Eye (tissue), 1 donor: ENCODE data around the gene PRPF40B.
"Not testable (repeated sequence)": the region's sequence is repeated elsewhere in the genome, so short reads cannot be mapped to it uniquely, and the experiment has no call there.

Experiments used
- DNase-seq: peaks from one replicate; pipeline ENCODE4 v3.0.0-alpha.2; 2015

PRPF40B gene

DNA sequence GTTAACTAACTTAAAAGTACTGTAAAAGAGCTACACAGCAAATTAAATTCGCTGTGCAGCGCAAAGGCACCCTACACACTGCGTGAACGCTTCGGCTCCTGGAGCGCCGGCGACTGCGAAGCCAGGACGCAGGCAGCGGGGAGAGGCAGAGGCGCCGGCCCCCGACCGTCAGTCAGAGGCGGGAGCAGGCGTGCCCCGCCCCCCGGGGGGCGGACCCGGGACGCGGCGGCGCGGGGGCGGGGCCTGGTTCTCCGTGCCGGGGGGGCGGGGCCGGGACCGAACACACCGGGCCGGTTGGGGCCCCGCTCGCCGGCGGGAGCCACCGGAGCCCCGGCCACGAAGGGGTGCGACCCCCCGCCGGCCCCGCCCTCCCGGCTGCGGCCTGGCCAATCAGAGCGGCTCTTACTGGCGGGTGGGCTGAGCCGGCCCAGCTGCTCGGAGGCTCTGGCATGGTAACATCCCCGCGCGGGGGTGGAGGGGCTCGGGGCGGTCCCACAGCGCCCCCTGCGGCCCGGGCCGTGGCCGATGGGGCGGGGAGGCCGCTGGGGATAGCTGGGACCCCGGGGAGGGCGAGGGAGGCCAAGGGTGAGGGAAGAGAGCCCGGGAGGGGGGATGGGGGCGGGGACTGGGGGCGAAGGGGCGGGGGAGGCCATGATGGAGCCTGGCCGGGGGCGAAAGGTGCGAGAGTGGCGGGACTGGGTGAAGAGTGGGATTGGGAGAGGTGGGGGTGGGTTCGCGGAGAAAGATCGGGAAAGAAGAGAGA, at the start of gene PRPF40B:
Gene PRPF40B, plus strand, starts transcription at position 420 of the 763 bp plus-strand sequence. Its CDS starts 30 bp downstream, at position 450.
- peak; percentile 93 for DNase-seq

DNA sequence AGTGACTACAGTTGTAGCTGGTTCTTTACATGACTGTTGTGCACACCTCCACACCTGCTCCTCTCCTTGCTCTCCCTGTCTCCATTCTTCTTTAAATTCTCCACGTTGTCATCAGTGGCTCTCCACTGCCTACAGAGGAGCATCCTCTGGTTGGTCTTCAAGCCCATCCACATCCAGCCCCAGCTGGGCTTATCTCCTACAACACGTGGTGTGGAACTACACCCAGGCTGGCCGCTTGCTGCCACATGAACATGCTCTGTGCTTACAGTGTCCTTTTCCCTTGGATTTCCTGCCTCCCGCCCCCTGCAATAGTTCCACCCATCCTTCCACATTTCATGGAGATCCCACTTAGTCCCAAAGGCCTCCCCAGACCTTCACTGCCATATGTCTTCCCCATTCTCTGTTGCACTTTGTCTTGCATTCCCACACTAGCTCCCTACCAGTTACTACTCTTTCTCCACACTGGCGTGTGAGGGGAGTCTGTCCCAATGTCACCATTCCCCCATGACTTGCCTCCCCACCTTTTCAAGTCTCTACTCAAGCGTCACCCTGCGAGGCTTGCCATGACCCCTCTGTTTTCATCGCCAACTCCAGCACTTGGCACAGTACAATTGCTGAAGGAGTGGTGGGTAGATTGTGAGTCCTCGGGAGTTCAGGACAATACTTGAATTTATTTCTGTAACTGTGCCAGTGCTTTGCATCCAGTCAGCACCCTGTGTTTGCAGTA, 45.6 kb upstream of the PRPF40B start:
- no peak for DNase-seq

DNA sequence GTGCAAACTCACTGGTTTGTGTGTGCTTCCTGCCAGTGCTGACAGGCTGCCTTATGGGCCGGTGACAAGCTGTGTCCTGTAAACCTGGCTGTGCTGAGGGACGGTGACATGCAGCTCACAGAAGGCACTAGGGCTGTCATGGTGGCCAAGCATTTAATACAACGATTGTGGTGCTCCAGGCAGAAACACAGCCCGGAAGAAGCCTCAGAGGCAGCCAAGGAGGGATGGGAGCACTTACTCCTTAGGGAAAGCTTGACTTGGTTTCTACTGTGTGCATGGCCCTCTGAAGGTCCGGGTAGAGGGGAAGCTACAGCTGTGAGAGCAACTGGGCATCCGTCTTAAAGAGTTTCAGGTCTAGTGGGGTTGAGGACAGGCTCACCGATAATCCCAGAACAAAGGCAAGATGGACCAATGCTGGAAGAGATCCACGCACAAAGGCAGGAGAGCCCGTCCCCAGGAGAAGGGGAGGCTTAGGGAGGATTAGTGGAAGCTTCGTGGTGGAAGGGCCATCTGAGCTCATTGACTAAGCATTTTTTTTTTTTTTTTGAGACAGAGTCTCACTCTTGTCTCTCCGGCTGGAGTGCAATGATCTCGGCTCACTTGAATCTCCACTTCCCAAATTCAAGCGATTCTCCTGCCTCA, 44.8 kb upstream of the PRPF40B start:
- peak; percentile 11 for DNase-seq

DNA sequence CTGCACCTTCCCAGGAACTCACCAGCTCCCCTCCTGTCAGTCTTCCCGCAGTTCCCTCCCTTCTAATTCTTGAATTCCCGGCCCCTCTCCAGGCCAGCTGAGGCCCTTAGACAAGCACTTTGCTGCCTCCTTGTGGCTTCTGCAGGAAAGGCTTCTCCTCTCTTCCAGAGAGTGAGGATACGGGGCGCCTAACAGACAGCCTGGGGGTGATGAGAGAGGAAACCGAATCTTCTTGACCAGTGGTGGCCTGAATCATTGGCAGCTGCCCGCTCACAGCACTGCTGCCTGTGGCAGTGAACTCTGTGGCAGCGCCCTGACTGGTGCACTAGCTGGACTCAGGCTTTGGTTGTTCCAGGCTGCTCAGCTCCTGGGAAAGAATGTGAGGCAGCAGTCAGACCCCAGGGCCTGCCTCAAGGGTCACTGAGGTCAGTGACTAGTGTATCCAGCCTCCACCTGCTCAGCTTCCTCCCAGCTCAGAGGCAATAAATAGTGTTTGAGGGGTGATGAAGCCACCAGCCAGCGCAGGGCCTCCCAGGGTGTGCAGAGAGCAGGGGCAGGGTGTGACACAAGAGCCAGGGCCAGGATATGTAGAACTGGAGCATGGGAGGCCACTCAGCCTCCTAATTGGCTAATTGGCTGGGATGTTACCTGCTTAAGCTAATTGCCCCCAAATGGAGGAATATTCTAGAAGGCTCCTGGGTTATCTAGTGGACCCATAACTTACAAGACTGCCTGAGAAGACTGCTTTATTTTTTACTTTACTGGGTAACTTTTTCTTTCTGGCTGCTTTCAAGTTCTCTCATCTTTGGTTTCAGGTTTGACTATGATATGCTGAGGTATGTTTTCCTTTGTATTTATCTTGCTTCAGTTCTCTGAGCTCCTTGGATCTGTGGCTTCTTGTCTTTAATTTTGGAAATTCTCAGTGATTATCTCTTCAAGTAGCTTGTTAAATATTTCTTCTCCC, 42.5 kb upstream of the PRPF40B start:
- peak; percentile 93 for DNase-seq

DNA sequence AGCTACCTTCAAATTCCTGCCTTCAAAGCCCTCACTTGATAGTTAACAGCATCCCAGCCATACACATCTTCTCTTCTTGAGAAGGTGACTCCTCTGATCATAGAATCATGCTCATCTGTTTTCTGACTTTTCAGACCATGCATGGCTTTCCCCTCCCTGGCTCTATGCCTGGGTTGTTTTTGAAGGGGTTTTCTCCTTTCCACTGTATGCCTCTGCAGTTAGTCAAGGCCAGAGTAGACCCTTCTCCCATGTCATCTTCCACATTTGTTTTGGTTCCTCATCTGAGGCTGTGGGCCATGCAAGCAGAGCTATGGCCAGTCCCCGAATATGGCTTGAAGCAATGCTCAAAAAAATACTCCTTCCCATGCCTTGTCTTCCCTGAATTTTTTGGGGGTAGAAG, 41.2 kb upstream of the PRPF40B start:
- DNase-seq, result no peak

DNA sequence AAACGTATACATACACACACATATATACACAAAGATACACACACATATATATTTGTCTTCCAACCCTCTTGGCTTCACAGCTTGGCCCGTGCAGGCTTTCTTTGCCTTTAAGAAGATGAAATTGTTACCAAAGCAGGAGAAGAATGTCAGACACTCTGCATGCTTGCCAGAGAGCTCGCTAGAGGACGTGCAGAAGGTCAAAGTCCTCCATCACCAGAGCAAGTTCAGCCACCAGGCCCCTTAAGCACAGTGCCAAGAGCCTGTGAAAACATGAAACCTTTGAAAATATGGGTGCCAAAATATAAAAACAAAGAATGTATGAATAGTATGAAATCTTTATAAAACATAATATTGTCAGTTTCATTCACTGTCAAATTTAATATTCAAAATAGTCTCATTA, 40.5 kb upstream of the PRPF40B start:
- no peak for DNase-seq

DNA sequence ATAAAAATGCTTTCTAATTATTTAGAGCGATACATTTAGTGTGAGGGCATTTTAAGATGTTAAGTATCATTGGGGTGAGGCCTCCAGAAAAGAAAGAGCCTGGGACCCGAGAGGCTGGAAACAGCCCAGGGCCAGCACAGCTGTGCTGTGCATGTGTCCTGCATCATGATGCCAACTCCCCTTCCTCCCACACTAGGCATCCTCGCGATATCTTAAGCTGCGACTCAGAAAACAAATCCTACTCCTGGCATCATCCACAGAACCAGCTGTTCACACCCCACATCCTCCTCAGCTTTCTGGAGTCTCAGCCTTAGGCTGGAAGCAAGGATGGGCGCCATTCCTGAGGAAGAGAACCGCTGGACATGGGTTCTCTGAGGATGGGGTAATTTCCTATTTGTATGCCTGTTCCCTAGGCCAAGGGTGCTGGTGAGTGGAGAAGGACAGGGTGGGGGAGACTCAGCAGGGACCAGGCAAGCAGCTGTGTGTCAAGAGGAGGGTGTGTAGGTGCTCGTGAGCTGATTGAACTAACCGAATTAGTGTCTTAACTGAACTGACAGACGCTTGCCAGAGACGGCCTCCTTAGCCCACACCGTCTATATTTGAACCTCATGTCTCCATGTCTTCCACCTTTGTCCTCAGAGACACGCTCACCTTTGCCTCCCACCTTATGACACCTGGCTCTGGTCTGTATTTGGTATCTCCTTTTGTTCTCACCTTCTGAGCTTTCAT, 39.8 kb upstream of the PRPF40B start:
- DNase-seq, result peak; percentile 11

DNA sequence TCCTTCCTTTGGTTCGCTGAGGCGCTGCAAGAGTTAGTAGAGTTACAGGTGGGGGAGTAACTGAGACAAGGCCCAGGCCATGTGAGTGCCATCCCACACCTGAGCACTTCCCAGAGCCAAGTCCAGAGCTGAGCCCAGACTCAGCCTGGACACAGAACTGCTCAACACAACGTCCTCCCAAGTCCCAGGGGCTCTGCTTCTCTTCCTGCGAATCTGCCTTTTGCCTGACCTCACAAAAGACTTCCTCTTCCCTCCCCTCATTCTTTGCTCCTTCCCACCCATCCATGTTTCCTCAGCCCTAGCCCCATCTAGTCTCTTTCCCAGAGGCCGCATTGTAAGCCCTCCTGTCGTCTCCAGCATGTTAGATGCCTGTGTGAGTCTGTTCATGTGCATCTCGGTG, 38.8 kb upstream of the PRPF40B start:
- DNase-seq, result no peak

DNA sequence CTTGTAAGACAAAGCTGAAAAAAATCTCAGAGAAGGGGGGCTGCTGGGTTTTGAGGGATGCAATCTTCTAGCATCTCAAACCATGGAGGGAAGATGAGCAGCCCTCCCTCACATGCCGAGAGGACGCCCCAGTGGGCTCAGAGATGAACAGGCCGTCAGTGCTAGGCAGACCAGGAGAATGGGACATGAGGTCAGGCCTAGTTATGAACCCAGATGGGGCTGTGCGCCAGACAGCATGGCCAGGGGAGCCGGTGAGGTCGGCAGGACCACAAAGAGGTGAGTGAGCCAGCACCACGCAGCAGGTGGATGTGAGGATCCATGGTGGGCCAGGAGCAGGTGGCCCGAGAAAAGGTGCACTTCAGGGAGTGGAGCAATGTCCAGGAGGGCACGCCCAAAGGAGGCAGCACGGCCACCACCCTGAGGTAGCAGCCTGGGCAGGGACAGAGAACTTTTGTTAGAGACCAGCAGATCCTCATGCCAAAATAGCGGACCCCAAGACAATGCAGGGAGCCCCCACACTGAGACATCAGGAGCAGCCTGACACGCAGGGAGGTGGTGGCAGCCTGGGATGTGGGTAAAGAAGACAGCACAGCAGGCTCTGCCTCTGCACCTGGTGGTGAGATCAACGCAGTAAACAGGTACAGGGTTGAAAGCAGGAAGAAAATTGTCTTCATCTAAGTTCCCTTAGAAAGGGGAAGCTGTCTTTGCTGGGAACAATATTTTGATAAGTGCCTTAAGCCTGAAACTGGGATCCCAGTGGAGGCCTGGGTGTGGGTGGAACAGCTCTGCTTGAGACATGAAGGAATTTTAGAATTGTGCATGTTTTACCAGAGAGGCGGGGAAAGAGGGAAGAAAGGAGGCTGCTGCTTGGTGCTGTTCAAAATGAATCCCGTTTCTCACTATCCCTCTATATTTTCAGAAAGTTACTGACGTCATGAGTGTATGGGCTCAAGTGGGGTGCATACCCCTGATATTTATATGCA, 37.6 kb upstream of the PRPF40B start:
- DNase-seq, result no peak

DNA sequence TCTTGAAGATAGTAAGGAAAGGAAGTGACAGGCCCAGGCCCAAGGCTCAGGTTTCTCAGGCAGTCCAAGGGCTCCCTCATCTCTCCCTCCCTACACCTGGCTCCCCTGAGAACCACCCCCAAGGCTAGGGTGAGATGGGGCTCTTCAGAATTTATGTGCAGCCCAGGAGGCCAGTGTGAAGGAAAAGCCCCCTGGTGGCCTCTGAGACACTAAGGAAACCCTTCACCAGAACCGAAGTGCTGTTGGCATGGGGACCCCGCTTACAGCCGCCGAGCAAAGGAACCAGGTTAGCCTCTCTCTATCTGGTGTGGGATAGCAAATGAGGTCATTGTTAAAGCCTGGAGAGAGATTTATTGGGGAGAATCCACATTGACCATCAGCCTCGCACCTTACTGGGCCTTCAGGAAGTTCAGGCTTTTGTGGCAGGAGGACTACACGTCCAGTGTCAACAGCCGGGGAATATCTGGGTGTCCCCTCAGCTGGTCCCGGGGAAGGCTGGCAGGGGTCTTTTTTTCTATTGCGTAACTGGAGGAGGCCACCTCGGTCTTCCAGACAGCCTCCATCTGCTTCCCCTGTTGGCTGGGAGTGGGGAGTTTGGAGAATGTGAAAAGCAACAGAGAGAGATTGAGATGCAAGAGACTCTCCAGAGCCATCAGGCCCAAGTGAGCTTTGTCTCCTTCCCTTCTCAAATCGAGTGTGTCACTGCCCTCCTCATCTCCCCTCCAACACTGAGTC, 36.0 kb upstream of the PRPF40B start:
- no peak for DNase-seq

DNA sequence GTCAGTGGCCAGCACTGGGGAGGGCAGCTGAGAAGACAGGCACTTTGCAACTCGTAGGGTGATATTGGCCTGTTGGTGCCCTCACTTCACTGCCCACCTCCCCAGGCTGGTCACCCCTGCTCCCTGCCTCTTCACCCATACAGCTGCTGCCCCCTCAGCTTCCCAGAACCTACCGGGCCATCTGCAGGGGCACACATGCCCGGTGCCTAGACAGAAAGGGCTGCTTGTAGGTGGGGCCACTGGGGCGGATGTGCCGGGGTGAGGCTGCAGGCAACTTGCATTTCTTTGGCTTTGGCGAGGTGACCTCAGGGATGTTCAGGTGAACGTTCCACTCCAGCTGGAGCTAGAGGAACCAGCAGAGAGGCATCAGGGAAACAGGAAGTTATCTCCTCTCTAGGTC, 35.1 kb upstream of the PRPF40B start:
- no peak for DNase-seq

DNA sequence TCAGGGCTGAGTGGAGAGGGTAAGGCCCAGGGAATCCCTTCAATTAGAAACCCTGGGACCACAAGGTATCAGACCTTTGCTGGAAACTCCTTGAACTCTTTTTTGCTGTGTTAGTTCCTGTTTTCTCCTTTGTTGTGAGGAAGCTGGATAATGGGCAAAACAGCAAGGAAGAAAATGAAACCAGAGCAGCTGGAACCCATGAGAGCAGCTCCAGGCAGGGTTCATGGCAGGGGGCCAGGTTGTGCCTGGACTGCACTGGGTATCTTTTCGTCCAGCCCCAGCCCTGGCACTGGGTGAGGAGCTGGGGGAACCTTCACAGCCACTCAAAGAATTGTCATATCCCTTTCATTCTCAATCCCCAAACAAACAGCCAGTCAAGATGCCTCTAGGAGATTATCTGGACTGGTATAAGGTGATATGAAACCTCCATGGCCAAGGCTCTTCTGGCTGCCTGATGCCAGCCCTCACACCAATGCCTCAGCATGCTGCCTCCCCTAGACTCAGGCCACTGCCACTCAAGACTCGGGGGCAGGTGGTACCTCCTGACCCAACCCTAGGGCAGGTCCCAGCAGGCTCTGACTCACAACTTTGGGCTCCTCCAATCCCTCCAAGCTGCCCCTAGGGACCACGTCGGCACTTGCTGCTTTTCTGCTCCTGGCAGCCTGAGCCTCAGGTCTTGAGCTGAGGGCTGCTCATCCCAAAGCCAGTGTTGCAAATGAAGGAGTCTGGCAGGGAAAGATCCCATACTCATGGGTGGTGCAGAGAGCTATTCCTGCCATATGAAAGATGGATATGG, 34.4 kb upstream of the PRPF40B start:
- no peak for DNase-seq

DNA sequence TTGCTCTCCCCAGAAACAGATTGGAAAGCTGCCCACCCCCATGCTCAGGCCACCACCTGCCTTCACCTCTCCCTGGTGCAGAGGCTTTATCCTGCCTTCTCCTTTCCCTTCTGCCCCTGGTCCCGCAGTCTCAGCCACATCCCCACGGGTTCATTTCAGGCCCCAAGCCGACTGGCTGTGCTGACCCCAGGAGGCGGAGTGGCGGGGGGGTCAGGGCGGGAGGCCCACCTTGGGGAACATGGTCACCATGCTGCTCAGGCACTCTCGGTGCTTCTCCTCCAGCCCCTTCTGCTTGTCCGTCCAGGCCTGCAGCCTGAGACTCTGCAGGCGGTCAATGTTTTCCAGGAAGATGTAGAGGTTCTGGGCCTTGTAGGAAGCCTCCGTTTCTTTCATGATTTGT, 24.8 kb upstream of the PRPF40B start:
- DNase-seq, result peak; percentile 11

DNA sequence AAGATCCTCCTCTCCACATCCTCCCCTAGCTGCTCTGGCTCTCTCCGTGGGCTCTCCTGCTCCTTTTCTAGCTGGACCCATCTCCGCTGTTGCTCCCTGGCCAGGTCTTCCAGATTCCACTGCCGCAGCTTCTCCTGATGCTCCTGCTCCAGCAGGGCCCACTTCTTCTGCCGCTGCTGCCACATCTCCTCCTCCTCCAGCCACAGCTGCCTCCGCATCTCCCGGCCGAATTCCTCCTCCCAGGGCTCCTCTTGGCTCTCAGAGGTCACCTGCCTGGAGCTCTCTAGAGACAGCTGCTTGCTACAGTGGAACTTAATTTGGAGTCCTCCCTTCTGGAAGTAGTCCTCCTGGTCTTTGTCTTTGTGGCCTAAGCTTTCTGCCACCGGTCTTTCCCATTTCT, 23.4 kb upstream of the PRPF40B start:
- no peak for DNase-seq

DNA sequence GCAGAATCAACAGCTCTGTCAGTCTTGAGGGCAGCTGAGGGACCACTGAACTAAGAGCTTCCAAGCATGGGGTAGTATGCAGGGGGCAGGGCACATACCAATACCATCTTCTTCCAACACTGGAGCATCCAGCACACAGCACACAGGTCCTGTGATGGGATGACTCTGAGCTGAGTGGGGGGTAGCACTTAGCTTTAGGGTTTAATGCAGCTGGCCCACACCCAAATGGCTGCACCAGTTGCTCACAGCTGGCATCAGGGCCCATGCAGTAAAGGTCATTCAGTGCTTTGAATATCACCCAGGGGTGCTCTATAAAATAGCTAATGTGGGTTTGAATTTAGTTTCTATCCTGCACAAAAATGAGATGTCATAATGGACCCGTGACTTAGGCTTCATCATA, 19.6 kb upstream of the PRPF40B start:
- DNase-seq, result no peak

DNA sequence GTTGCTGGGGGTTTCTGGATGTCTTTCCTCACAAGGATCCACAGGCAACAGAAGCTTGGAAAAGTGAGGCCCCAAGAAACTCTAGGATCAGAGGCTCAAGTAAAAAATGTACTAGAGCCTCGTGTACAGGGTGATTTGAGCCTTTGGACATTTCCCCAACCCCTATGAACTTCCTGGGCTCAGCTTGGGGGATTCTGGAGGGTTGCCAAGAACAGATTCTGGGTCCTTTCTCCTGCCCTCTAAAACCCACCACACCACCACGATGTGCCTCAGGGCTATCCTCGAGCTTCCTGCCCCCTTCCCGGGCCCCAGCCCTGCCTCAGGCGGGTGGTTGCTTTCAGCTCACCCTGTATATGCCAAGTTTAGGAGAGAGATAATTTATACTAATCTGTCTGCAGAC, 18.5 kb upstream of the PRPF40B start:
- no peak for DNase-seq

DNA sequence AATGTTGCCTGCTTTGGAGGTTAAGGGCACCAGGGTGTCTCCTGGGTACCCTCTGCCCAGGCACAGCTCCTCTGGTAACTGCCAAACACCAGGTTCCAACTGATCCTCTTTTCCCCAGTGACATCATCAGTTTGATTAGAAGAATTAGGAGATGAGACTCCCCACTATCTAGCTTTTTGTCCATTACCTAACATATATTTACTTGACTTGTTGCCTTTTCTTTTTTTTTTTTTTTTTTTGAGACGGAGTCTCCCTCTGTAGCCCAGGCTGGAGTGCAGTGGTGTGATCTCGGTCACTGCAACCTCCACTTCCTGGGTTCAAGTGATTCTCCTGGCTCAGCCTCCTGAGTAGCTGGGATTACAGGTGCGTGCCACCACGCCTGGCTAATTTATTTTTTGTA, 17.8 kb upstream of the PRPF40B start, which contains the start of gene FAM186B:
Gene FAM186B, minus strand, starts transcription at position 101 of the 400 bp plus-strand sequence. CDS start 162 bp downstream, outside the sequence.
- not testable (repeated sequence) for DNase-seq

DNA sequence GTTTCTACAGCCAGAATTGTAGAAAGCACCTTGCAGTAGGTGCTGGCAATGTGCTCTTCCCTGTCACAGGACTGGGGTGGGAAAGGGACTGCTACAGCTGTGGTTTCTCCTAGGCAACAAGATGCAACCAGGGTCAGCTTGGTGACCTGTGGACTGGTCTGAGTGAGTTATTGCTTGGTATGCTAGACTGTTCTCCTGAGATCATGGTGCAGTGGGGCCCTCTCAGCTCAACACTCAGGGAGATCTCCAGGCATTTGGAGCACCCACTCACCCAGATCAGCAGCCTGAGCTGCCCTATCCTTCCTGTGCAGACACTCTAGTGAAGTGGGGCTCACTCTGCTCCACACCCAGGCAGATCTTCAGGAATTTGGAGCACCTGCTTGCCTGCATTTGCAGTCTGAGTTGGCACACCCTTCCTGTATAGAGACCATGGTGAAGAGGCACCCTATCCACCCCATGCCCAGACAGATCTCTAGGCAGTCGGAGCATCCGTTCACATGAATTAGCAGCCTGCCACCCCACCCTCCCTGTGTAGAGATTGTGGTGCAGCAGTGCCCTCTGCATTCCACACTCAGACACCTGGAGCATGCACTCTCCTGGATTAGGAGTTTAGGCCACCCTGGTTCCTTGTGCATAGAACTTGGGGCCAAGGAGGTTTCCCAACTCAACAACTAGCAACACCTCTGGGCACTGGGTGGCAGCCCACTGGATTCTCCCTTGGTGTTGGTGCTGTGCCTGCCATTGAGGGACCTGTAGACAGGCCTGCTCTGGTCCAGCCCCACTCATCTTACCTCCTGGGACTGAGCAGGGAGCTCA, 14.1 kb upstream of the PRPF40B start:
- DNase-seq, result no peak
